ENCODE results near the gene TDRD7.

DNA sequence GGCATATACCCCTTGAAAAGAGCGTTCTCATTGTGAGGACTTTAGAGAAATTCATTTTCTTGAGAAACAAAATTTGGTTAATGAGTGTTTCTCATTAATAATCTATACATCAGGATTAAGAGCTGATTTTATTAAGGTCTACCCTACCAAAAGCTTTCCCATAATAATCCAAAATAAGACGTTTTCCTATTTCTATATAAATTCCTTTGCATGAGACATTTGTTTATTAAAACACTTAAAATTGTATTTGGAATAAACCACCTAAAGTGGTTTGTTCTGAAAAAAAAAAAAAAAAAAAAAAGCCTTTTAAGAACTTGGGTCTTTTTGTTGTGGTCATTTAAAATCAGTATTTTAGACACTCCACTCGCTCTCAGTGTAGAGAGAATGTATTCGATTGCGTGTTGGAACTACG is 88.9 kb downstream of the TDRD7 start:
- TF ChIP-seq CTCF (IDR thresholded peaks at IDR 0.05) (no peak), EP300 (IDR thresholded peaks at IDR 0.05) (no peak), POLR2A (IDR thresholded peaks at IDR 0.05) (no peak)
